ENCODE data around the gene TNRC6C. TPM values are rescaled to one million over a fixed set of nuclear protein-coding genes. Genes with fewer than 3 reads are reported as not detected.

Gene TNRC6C
- total RNA-seq, 1 donor from 2014 or later, result 7.5 TPM

- no peak for DNase-seq (ENCODE audit: low read depth in 2 of 2)
Measured at GRCh38 chr17:78012428-78012827, 53.9 kb downstream of the TNRC6C start.

DNA sequence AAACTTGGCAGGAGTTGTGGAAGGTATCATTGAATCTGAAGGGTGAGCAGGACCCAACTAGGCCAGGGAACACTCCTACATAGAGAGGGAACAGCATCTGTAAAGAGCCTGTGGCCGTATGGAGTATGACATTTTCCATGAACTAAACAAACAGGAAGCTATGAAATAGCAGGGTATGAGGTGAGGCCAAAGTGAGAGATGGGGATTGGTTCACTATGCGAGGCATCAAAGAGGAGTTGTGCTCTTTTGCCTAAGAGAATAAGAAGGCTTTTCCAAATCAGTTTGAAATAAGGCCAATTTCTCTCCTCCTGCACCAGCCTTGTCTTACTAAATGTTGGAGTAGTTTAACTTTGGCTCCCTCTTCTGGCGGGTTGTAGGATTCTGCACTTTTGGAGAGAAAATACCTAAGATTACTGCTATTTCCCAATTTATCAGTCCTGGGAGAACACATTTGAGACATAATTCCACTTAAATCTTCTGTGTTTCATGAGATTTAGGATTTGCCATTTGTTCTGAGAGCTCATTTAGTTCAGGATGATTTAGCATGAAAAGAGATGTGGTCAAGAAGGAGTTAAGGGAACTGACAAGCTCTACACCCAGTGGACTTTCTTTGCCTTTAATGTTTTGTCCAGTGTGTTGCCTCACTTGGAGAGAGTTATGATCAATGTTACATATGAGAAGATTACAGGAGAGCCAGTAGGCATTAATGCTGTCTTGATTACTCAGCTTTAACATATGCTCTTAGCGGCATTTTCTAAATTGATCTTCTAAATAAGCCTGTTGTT lies 55.4 kb downstream of the TNRC6C start:
- DNase-seq (ENCODE audit: low read depth in 2 of 2), result peak; percentile 72 to 78

DNA sequence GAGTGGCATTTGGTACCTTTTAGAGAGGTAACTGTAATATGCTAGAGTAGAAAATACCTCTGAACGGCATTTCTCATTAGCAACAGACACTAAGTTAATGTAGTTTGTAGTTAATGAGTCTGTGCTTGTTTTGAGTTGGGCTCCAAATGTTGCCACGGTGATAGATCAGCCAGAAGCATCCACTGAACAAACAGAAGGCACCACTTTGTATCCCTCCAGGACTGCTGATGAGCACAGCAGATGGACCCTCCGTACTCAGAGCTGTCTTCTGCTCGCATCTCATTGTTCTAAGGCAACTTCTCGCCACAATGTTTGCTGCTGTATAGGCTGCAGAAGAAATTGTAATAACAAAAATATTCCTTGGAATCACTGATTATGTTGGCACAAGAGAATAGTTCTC lies 56.1 kb downstream of the TNRC6C start:
- no peak for DNase-seq (ENCODE audit: low read depth in 2 of 2)

GRCh38 chr17:78016852-78017251 lies 58.3 kb downstream of the TNRC6C start:
- DNase-seq (ENCODE audit: low read depth in 2 of 2), result no peak

DNA sequence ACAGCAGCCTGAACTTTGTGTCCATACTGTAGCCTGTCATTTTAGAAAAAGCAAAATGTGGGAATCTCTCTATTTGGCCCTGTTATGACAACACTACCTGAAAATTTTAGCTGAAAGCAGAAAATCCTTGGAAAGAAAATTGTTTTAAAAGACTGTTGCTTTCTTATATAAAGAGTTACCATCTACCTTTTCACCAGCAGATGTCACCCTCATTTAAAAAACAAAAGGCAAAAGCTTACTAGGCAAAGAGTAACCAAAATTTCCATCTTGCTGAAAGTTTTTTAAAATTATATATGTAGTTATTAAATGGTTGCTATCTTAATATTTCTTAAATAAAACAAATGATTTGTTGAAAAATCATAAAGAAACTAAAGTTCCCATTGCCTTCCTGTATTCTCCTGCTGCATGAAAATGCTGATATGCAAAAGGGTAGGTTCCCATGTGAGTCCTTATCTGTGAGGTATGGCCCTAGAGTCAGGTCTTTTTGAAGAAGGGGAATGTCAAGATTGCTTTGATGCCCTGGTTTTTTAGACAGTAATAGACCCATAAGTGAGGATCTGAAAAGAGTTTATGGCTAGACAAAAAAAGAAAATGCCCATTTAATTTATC lies 61.0 kb downstream of the TNRC6C start:
- peak; percentile 51 to 66 for DNase-seq (ENCODE audit: low read depth in 2 of 2)

- DNase-seq (ENCODE audit: low read depth in 2 of 2), result no peak
Measured at GRCh38 chr17:78019976-78020716, 61.6 kb downstream of the TNRC6C start.

GRCh38 chr17:78020717-78021108 lies 62.2 kb downstream of the TNRC6C start:
- no peak for DNase-seq (ENCODE audit: low read depth in 2 of 2)

DNA sequence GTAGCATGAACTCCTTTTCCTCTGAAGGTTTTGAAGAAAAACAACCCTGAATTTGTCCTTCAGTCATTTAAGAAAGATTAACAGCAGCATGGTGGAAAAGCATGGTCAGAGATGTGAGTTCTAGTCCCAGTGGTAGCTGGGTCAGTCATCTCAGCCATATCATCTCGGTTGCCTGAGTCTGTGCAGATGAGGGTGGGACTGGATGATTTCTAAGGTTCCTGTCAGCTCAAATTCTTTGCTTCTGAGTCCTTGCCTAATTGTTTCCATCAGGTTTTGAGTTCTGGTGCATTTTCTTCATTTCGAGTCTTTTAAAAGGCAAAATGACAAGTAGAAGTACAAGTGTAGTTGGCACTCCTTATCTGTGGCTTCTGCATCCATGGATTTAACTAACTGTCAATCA lies 63.9 kb downstream of the TNRC6C start:
- no peak for DNase-seq (ENCODE audit: low read depth in 2 of 2)

GRCh38 chr17:78023042-78023441 lies 64.5 kb downstream of the TNRC6C start:
- no peak for DNase-seq (ENCODE audit: low read depth in 2 of 2)

- DNase-seq (ENCODE audit: low read depth in 2 of 2), result no peak
Measured at GRCh38 chr17:78026381-78026780, 67.9 kb downstream of the TNRC6C start.

DNA sequence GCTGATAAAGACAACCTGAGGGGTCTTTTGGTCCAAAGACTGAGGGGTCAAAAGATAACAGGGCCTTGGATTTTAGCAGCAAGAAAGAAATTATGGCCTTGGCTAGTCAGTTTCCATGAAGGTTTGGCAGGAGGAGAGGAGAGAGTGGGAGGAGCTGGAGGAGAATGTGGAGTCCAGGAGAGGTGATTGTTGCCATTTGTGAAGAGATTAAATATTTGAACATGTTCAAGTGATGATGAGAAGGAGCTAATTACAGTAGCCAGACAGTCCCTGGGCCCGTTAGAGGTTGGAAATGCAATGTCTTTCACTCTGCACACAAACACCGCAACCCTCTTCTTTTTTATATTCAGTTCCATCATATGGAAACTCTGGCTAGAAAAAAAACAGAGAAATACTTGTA lies 68.6 kb downstream of the TNRC6C start:
- DNase-seq (ENCODE audit: low read depth in 2 of 2), result no peak

- DNase-seq (ENCODE audit: low read depth in 2 of 2), result no peak
Measured at GRCh38 chr17:78029697-78030096, 71.2 kb downstream of the TNRC6C start.

- DNase-seq (ENCODE audit: low read depth in 2 of 2), result no peak
Measured at GRCh38 chr17:78031435-78031834, 72.9 kb downstream of the TNRC6C start.

DNA sequence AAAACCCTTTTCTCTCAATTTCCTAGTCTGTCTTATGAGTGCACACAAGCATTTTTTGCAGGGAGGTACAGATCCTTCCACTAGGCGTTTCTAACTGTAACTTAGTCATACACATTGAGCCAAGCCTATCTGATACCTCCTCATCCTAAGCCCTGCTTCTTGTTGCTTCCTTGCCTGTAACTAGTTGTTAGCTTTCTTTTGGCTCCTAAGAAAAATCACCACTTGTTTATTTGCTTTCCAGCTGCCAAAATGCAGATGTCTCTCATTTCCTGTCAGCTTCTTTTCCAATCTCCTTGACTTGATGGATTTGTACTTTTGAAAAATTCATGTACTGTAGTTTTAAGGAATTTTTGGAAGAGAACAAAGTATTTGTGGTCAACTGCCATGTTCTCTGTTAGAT lies 73.7 kb downstream of the TNRC6C start:
- DNase-seq (ENCODE audit: low read depth in 2 of 2), result peak in 1 of 2 donors; percentile 12

DNA sequence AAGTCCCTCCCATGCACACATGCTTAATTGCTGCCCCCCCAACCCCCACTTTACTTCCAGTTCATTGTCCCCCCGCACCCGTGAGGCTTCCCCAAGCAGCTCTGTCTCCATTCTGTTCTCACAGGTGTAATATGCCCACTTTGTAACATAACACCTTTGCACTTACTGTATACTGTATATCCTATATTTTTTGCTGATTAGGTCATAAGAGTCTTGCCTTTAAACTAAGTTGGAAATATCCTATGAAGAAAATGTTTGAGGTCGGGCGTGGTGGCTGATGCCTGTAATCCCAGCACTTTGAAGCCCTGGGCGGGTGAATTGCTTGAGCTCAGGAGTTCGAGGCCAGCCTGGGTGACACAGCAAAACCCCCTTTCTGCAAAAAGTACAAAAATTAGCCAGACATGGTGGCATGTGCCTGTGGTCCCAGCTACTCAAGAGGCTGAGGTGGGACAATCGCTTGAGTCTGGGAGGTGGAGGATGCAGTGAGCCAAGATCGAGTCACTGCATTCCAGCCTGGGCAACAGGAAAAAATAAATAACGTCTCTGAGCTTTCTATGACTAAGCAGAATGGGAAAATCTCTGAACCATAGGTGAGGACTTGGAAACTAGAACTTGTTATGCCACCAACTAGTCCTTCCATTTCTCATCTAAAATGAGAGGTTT lies 76.1 kb downstream of the TNRC6C start:
- DNase-seq (ENCODE audit: low read depth in 2 of 2), result peak in 1 of 2 donors; percentile 70

DNA sequence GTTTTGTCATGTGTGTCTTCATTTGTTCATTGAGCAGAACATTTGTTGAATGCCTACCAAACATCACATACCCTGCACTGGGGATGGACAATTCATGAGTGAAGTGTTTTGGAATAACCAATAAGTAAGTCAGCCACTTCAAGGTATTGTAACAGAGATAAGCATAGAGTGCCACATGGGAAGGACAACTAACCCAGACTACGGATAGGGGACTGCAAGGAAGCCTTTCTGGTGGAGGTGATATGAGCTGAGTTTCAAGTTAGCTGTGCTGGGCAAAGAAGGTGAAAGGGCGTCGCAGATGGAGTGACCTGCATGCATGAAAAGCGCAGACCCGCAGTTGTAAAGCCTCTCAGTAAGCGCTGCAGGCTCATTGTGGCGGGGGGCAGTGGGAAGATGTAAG lies 78.8 kb downstream of the TNRC6C start:
- no peak for DNase-seq (ENCODE audit: low read depth in 2 of 2)

DNA sequence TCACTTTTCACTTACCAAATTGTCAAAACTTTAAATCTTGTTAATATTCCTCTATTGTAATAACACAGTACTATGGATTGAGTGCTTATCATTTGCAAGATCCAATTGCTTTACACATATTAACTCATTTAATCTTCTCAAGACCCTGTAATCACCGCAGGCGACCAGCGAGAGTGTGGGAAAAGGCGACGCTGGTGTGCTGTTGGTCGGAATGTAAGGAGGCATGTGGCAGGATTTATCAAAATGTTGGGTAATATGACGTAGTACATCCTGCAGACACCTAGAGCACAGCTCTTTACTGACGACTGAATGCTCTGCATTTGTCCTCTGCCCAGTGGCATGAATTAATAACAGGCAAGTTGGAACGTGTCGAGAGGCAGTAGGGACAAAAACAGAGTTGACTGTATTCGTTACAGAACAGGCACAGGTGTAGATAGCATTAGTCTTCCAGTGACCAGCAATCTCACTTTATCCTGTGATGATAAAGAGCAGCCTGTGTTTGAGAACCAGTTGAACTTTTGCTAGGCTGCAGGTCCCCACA lies 80.3 kb downstream of the TNRC6C start:
- no peak for DNase-seq (ENCODE audit: low read depth in 2 of 2)

DNA sequence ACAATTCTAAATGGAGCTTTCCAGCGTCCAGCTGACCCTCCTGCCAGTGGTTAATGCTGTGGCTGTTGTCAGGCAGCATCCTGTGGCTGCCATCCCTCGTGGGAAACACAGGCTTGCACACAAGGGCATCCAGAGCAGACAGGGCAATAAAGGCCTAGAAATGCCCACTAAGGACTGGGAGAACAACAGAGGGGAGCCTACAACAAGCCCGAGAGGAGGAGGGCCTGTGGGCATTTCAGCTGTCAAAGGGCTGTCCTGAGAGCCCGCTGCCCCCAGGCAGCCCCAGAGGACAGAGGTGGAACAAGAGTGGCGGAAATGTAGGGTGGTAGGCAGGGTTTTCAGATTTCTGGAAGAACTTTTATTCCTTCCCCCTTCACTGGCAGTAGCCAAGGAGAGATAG lies 81.1 kb downstream of the TNRC6C start:
- DNase-seq (ENCODE audit: low read depth in 2 of 2), result no peak

DNA sequence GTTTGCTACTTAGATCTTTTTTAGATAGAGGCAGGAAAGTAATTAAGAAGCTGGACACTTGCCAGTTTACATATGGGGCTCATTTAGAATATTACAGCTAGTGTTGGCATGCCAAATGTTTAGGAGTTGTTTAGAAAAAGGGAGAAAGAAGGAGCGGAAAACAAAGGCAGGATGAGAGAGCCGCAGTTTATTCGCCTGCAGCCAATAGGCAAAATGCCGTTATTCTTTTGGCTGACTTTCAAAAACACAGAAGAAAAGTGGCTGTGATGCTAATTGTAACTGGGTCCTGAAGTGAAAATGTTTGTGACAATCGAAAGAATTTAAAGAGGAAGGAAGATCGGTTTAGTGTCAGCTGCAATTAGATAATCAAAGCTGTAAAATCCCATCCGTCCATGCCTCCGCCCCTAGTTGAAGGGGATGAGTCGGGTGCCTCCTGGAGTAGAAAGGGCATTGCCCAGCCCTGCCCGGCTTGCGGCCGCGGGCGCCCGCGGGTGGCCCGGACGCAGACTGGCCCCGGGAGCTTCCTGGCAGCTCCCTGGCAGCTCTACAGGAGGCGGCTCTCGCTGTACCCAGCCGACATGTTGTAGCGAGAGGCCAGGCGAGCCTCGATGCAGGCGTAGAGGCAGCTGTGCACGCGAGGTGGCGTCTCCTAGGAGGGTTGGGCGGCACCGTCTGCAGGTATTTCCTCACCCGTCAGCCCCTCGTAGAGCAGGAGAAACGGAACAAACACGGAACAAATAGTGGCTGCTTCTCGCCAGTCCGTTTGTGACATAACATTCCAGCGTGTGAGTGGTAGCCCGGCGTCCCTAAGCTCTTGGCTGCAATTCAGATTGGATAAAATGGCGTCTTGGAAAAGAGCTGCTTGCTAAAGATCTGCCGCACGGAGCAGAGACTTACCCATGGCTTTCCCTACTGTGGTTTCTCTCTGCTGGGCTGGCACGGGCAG lies 82.2 kb downstream of the TNRC6C start:
- peak; percentile 65 to 72 for DNase-seq (ENCODE audit: low read depth in 2 of 2)

GRCh38 chr17:78041386-78042179 lies 83.1 kb downstream of the TNRC6C start:
- peak in 1 of 2 donors; percentile 13 for DNase-seq (ENCODE audit: low read depth in 2 of 2)
